HG02938 (cell line): ENCODE data around the gene PRH2.

Source experiments
- ATAC-seq: cut with Tn5 transposase; IDR thresholded peaks from one replicate; pipeline ENCODE4 v1.9.1; 2021; ENCODE audit warnings: mild to moderate bottlenecking, moderate library complexity; ENCODE audit not compliant: unreplicated experiment

PRH2 gene

GRCh38 chr12:10959804-10960203 is 30.8 kb downstream of the PRH2 start:
- ATAC-seq, result no peak

GRCh38 chr12:10960211-10960610 is 31.2 kb downstream of the PRH2 start:
- no peak for ATAC-seq

GRCh38 chr12:10965476-10965875 is 36.4 kb downstream of the PRH2 start:
- no peak for ATAC-seq

- no peak for ATAC-seq
These were observed 37.3 kb downstream of the PRH2 start for GRCh38 chr12:10966314-10966713.

GRCh38 chr12:10967409-10967808 is 38.4 kb downstream of the PRH2 start:
- ATAC-seq, result no peak

GRCh38 chr12:10968765-10969456 is 39.9 kb downstream of the PRH2 start:
- no peak for ATAC-seq

- ATAC-seq, result no peak
These were observed 45.9 kb downstream of the PRH2 start for GRCh38 chr12:10974965-10975364.

- ATAC-seq, result no peak
These were observed 53.2 kb downstream of the PRH2 start for GRCh38 chr12:10982244-10982643.
